G401 (cell line): ENCODE results near the gene SPRING1. TPM values are rescaled to one million over a fixed set of nuclear protein-coding genes. Genes with fewer than 3 reads are reported as not detected.
A peak's percentile ranks its signal among the peaks of the same experiment; 100 is the strongest.
"Not testable (repeated sequence)": the region's sequence is repeated elsewhere in the genome, so short reads cannot be mapped to it uniquely, and the experiment has no call there.

Experiments
- DNase-seq: peaks from one replicate; pipeline ENCODE4 v3.0.0-alpha.2; 2015; ENCODE audit warnings: low spot score
- in situ Hi-C: cut with HindIII; loops from 2 replicates; pipeline ENCODE4 v1.10.0; 2016; ENCODE audit warnings: low sequenced_read_pairs, mixed read lengths
- total RNA-seq: library from RNA; depleted of rRNA; stranded (reverse); fragments of >200 nt; shearing (Covaris generic); gene quantifications from 2 replicates; pipeline ENCODE4 v1.2.3, GENCODE V29; 2014

Gene SPRING1
- total RNA-seq, 1 experiment from 2014 or later, result 46.3 TPM

- in situ Hi-C loops, result no loop called here
- no peak for DNase-seq
Observed at GRCh38 chr12:116745554-116745953, 7.7 kb upstream of the SPRING1 start.

GRCh38 chr12:116744766-116745165, 6.9 kb upstream of the SPRING1 start:
- no peak for DNase-seq
- in situ Hi-C loops, result no loop called here

GRCh38 chr12:116742787-116743186, 4.9 kb upstream of the SPRING1 start:
- DNase-seq, in situ Hi-C loops: not testable (repeated sequence)

GRCh38 chr12:116739381-116739887, 1.6 kb upstream of the SPRING1 start:
- DNase-seq, result no peak
- in situ Hi-C loops, result no loop called here

- in situ Hi-C loops, result no loop called here
- peak; percentile 8 for DNase-seq
Observed at GRCh38 chr12:116736962-116737773, 701 bp downstream of the SPRING1 start.

- in situ Hi-C loops, result no loop called here
- DNase-seq, result no peak
Observed at GRCh38 chr12:116735951-116736599, 1.8 kb downstream of the SPRING1 start.

- no peak for DNase-seq
- in situ Hi-C loops, result no loop called here
Observed at GRCh38 chr12:116735084-116735483, 2.8 kb downstream of the SPRING1 start.

- in situ Hi-C loops, result no loop called here
- no peak for DNase-seq
Observed at GRCh38 chr12:116734156-116734768, 3.6 kb downstream of the SPRING1 start.

GRCh38 chr12:116731801-116732200, 6.1 kb downstream of the SPRING1 start:
- DNase-seq, result no peak
- in situ Hi-C loops, result no loop called here

GRCh38 chr12:116727891-116728290, 10.0 kb downstream of the SPRING1 start:
- no peak for DNase-seq
- in situ Hi-C loops, result no loop called here

- no peak for DNase-seq
- in situ Hi-C loops, result no loop called here
Observed at GRCh38 chr12:116727261-116727660, 10.6 kb downstream of the SPRING1 start.

GRCh38 chr12:116726694-116727093, 11.2 kb downstream of the SPRING1 start:
- in situ Hi-C loops, result no loop called here
- no peak for DNase-seq

GRCh38 chr12:116722245-116722644, 15.6 kb downstream of the SPRING1 start:
- in situ Hi-C loops, result loop anchor here (25.0 kb wide), 1 partner anchor 290 kb away; no protein-coding TSS in a partner anchor
- DNase-seq, result no peak

GRCh38 chr12:116719731-116720528, 17.9 kb downstream of the SPRING1 start:
- in situ Hi-C loops, result loop anchor here (25.0 kb wide), 1 partner anchor 292 kb away; no protein-coding TSS in a partner anchor
- DNase-seq, result no peak

- in situ Hi-C loops, result loop anchor here (25.0 kb wide), 1 partner anchor 293 kb away; no protein-coding TSS in a partner anchor
Observed at GRCh38 chr12:116718655-116719454, 19.0 kb downstream of the SPRING1 start.

GRCh38 chr12:116717466-116718437, 20.1 kb downstream of the SPRING1 start:
- DNase-seq, result peak; percentile 89
- in situ Hi-C loops, result loop anchor here (25.0 kb wide), 1 partner anchor 295 kb away; no protein-coding TSS in a partner anchor

More at GRCh38 chr12:116718655-116719454, 19.0 kb downstream of the SPRING1 start:
- DNase-seq, result no peak

GRCh38 chr12:116714175-116714574, 23.7 kb downstream of the SPRING1 start:
- in situ Hi-C loops, result loop anchor here (25.0 kb wide), 1 partner anchor 298 kb away; no protein-coding TSS in a partner anchor

More at GRCh38 chr12:116714175-116714574, 23.7 kb downstream of the SPRING1 start:
- DNase-seq, result no peak
